SK-N-SH (cell line): ENCODE data around the gene CEP170B. TPM values are rescaled to one million over a fixed set of nuclear protein-coding genes. Genes with fewer than 3 reads are reported as not detected.

Experiments used
- CTCF ChIA-PET: fragments of 300-600, 350-600 bp; formaldehyde crosslinking; extraction: SDS; loops from one replicate; lab custom pipeline; 2021; lab: Yijun Ruan, JAX
- POLR2A ChIA-PET: fragments of 350-600 bp; sonication (Branson Sonifier 250); formaldehyde crosslinking; extraction: SDS; loops from one replicate; lab custom pipeline; 2020; ENCODE audit warnings: antibody characterized with exemption, inconsistent platforms; lab: Yijun Ruan, JAX
- DNase-seq: peaks from one replicate; pipeline ENCODE4 v3.0.0; 2012
- H2AFZ ChIP-seq: fragments of 200-600 bp; sonication (generic); 2 replicates; pipeline ENCODE4 v1.8.1; 2016; ENCODE audit warnings: antibody characterized with exemption, mild to moderate bottlenecking, low read depth
- H3F3A ChIP-seq: fragments of 200-600 bp; sonication (generic); replicated peaks from 2 replicates; pipeline ENCODE3; 2016; ENCODE audit warnings: antibody characterized with exemption, mild to moderate bottlenecking; ENCODE audit not compliant: insufficient read depth
- H3K27ac ChIP-seq, 2 experiments: fragments of 200-500 bp in 1 of 2; fragments of 200-600 bp in 1 of 2; sonication (Bioruptor generic) in 1 of 2; sonication (generic), shearing (Covaris generic) in 1 of 2; 2 replicates each; pipeline versions ENCODE4 v1.5.1 to v1.6.1; 2014 to 2016; ENCODE audit warnings: low read depth in 2 of 2, inconsistent platforms in 1 of 2, low read length in 1 of 2, mild to moderate bottlenecking in 1 of 2, mixed read lengths in 1 of 2
- H3K27me3 ChIP-seq: fragments of 200-600 bp; sonication (generic), shearing (Covaris generic); 2 replicates; pipeline ENCODE4 v1.6.1; 2016; ENCODE audit warnings: mixed run types; ENCODE audit not compliant: insufficient read depth
- H3K36me3 ChIP-seq, 2 experiments: fragments of 200-500 bp in 1 of 2; fragments of 200-600 bp in 1 of 2; sonication (Bioruptor generic) in 1 of 2; sonication (generic) in 1 of 2; replicated peaks in 1 of 2; 2 replicates each; pipeline versions ENCODE3 to v1.5.1; 2014 to 2016; ENCODE audit warnings: low read length in 1 of 2, mild to moderate bottlenecking in 1 of 2; ENCODE audit not compliant: insufficient read depth in 2 of 2, control insufficient read depth in 1 of 2
- H3K4me1 ChIP-seq, 2 experiments: fragments of 200-500 bp in 1 of 2; fragments of 200-600 bp in 1 of 2; sonication (Bioruptor generic) in 1 of 2; sonication (generic), shearing (Covaris generic) in 1 of 2; 2 replicates each; pipeline versions ENCODE4 v1.5.1 to v1.6.1; 2014 to 2016; ENCODE audit warnings: low read depth in 1 of 2, low read length in 1 of 2, mixed run types in 1 of 2; ENCODE audit not compliant: insufficient read depth in 2 of 2, control insufficient read depth in 1 of 2
- H3K4me2 ChIP-seq: fragments of 200-600 bp; sonication (generic), shearing (Covaris generic); 2 replicates; pipeline ENCODE4 v1.6.1; 2017; ENCODE audit warnings: mixed run types
- H3K4me3 ChIP-seq, 2 experiments: fragments of 200-500 bp in 1 of 2; fragments of 200-600 bp in 1 of 2; sonication (Bioruptor generic) in 1 of 2; sonication (generic), shearing (Covaris generic) in 1 of 2; 2 replicates each; pipeline versions ENCODE4 v1.5.1 to v1.8.1; 2014 to 2016; ENCODE audit warnings: low read depth in 2 of 2, inconsistent platforms in 1 of 2, low read length in 1 of 2, mild to moderate bottlenecking in 1 of 2, mixed read lengths in 1 of 2, moderate library complexity in 1 of 2
- H3K79me2 ChIP-seq: fragments of 200-600 bp; sonication (generic); 2 replicates; pipeline ENCODE4 v1.8.1; 2017; ENCODE audit warnings: mild to moderate bottlenecking; ENCODE audit not compliant: insufficient read depth
- H3K9ac ChIP-seq: fragments of 200-600 bp; sonication (generic); 2 replicates; pipeline ENCODE4 v1.6.1; 2017; ENCODE audit warnings: mixed run types
- H3K9me2 ChIP-seq: fragments of 200-600 bp; sonication (generic); 2 replicates; pipeline ENCODE4 v1.6.1; 2017; ENCODE audit warnings: mixed run types
- H3K9me3 ChIP-seq: fragments of 200-600 bp; sonication (generic); 2 replicates; pipeline ENCODE4 v1.6.1; 2017; ENCODE audit warnings: mixed run types, mild to moderate bottlenecking, moderate library complexity
- H4K20me1 ChIP-seq: fragments of 200-600 bp; sonication (generic); 2 replicates; pipeline ENCODE4 v1.6.1; 2017; ENCODE audit warnings: mild to moderate bottlenecking, mixed run types; ENCODE audit not compliant: insufficient read depth
- CTCF ChIP-seq: fragments of 200-600 bp; sonication (generic); IDR thresholded peaks from 2 replicates; pipeline ENCODE4 v1.6.1; 2017; ENCODE audit warnings: antibody characterized with exemption, mild to moderate bottlenecking, moderate library complexity
- GABPA ChIP-seq: IDR thresholded peaks from 2 replicates; pipeline ENCODE4 v1.4.0; 2012; ENCODE audit warnings: low read depth, mild to moderate bottlenecking
- MXI1 ChIP-seq: IDR thresholded peaks from 2 replicates; pipeline ENCODE4 v1.6.1; 2012; ENCODE audit warnings: mild to moderate bottlenecking, low read depth, low read length, improper control_type of control experiment
- POLR2AphosphoS5 ChIP-seq: IDR thresholded peaks from 2 replicates; pipeline ENCODE4 v1.6.1; 2012; ENCODE audit warnings: low read depth, low read length
- RAD21 ChIP-seq: IDR thresholded peaks from 2 replicates; pipeline ENCODE4 v1.6.1; 2012; ENCODE audit warnings: mild to moderate bottlenecking, low read length
- RCOR1 ChIP-seq: fragments of 150-350 bp; IDR thresholded peaks from 2 replicates; pipeline ENCODE4 v1.6.1; 2017; ENCODE audit warnings: antibody characterized with exemption, low read length
- RXRA ChIP-seq: IDR thresholded peaks from 2 replicates; pipeline ENCODE4 v1.4.0; 2012; ENCODE audit warnings: low read depth, mild to moderate bottlenecking, borderline replicate concordance
- WGBS: methylation state at CpG from one replicate; pipeline ENCODE4 v1.1.6; 2017; ENCODE audit warnings: low lambda C conversion rate; 5-methylcytosine and 5-hydroxymethylcytosine counted together
- polyA plus RNA-seq, 3 experiments: library from polyadenylated mRNA; depleted of rRNA; stranded (reverse); fragments of >200 nt; gene quantifications; 2 replicates each; pipeline ENCODE4 v1.2.3, GENCODE V29; 2012

The CEP170B gene
- polyA plus RNA-seq, 1 of the 3 experiments (the other 2 are of a cell fraction) = 11.0 TPM

GRCh38 chr14:104822821-104823615, 42.0 kb upstream of the CEP170B start:
- Histone ChIP-seq H3K27ac (no peak overlapping the region), H4K20me1 (no peaks in the 10 kb centered on the region), H3K9me3 (no peaks in the 10 kb centered on the region), H3K9ac (no peak overlapping the region), H3K4me1 (peaks cover 0 to 14% of the 10 kb centered on the region in 2 experiments; a peak in 1 of 4 replicates), H3K4me2 (no peak overlapping the region), H3K9me2 (no peaks in the 10 kb centered on the region), H3K4me3 (no peak overlapping the region), H3F3A (no peaks in the 10 kb centered on the region), H3K27me3 (no peaks in the 10 kb centered on the region), H3K36me3 (no peaks in the 10 kb centered on the region), H2AFZ (no peak overlapping the region), H3K79me2 (no peaks in the 10 kb centered on the region)
- no peak for TF ChIP-seq MXI1
- TF ChIP-seq RCOR1 = no peak
- TF ChIP-seq RAD21 = no peak
- no peak for TF ChIP-seq POLR2AphosphoS5
- CTCF ChIA-PET = no interaction called here
- WGBS = 86% methylated on average over 18 of the region's 22 CpGs
- POLR2A ChIA-PET = no interaction called here
- DNase-seq = no peak

DNA sequence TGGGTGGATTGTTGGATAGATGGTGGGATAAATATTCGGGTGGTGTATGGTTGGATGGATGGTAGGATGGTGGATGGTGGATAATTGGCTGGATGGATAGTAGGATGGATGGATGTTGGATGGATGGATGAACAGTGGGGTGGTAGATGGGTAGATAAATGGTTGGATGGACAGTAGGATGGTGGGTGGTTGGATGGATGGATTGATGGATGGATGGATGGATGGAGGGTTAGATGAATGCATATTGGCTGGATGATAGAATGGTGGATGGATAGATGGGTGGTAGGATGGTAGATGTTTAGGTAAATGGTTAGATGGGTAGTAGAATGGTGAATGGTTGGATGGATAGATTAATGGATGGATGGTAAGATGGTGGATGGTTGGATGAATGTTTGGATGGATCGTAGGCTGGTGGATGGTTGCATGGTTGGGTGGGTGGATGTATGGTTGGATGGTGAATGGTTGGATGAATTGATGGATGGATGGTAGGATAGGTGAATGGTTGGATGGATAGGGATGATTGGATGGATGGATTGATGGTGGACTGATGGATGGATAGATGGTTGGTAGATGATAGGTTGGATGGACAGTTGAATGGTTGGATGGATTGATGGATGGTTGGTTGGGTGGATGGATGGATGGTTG, 40.6 kb upstream of the CEP170B start:
- no peak for DNase-seq
- 86% methylated on average over 2 of the region's 2 CpGs for WGBS
- Histone ChIP-seq H3K79me2 (no peaks in the 10 kb centered on the region), H3K36me3 (no peaks in the 10 kb centered on the region), H3K27ac (no peak overlapping the region), H3K4me1 (peaks cover 0 to 14% of the 10 kb centered on the region in 2 experiments; a peak in 1 of 4 replicates), H3F3A (no peaks in the 10 kb centered on the region), H3K27me3 (no peaks in the 10 kb centered on the region), H3K4me3 (no peak overlapping the region), H3K9me2 (no peaks in the 10 kb centered on the region), H4K20me1 (no peaks in the 10 kb centered on the region), H3K4me2 (no peak overlapping the region), H3K9me3 (no peaks in the 10 kb centered on the region), H2AFZ (no peak overlapping the region), H3K9ac (no peak overlapping the region)
- ChIA-PET CTCF (interaction anchor here (2.4 to 2.8 kb wide), 2 partner anchors 25 to 56 kb away, joined by 26 to 85 read pairs; partner anchors contain the start of gene ZBTB42), POLR2A (interaction anchor here (2.4 kb wide), 1 partner anchor 72 kb away, joined by 8 read pairs; the partner anchor contains the start of gene SIVA1)
- TF ChIP-seq RXRA (no peak), CTCF (no peak), GABPA (no peak)
